HepG2 (cell line): ENCODE data around the gene PCCB. TPM values are rescaled to one million over a fixed set of nuclear protein-coding genes. Genes with fewer than 3 reads are reported as not detected.

Experiments used
- AHDC1 ChIP-seq: sonication (generic); formaldehyde crosslinking; IDR thresholded peaks from 2 replicates; pipeline ENCODE4 v1.5.1; 2020; ENCODE audit warnings: mild to moderate bottlenecking, missing genetic modification reagents, borderline replicate concordance
- ARID5B ChIP-seq: IDR thresholded peaks from 2 replicates; pipeline ENCODE4 v1.4.0; 2020; ENCODE audit warnings: mild to moderate bottlenecking, missing genetic modification reagents
- FOXP1 ChIP-seq, 2 experiments: fragments of 450-650 bp in 1 of 2; IDR thresholded peaks; 2 replicates each; pipeline ENCODE4 v1.6.1; 2017 to 2018; ENCODE audit warnings: antibody characterized with exemption in 1 of 2
- HNF4G ChIP-seq, 2 experiments: sonication (generic) in 1 of 2; formaldehyde crosslinking in 1 of 2; IDR thresholded peaks; 2 replicates each; pipeline versions ENCODE4 v1.4.0 to v1.6.1; 2011 to 2020; ENCODE audit warnings: borderline replicate concordance in 2 of 2, low read depth in 2 of 2, mild to moderate bottlenecking in 2 of 2, low read length in 1 of 2, missing genetic modification reagents in 1 of 2, moderate library complexity in 1 of 2
- SOX13 ChIP-seq, 3 experiments: fragments of 450-650 bp in 1 of 3; sonication (generic) in 1 of 3; formaldehyde crosslinking in 1 of 3; IDR thresholded peaks in 2 of 3; conservative IDR thresholded peaks in 1 of 3; 2 replicates each; pipeline versions ENCODE4 v1.5.0 to v1.6.1; 2016 to 2020; ENCODE audit warnings: antibody characterized with exemption in 1 of 3, mild to moderate bottlenecking in 1 of 3, missing compliant biosample characterization in 1 of 3, missing genetic modification reagents in 1 of 3, moderate library complexity in 1 of 3
- ZNF557 ChIP-seq: sonication (generic); formaldehyde crosslinking; IDR thresholded peaks from 2 replicates; pipeline ENCODE4 v1.4.0; 2020; ENCODE audit warnings: missing genetic modification reagents
- ZNF644 ChIP-seq: IDR thresholded peaks from 2 replicates; pipeline ENCODE4 v1.6.1; 2016; ENCODE audit warnings: low read depth
- ZNF713 ChIP-seq: sonication (generic); formaldehyde crosslinking; IDR thresholded peaks from 2 replicates; pipeline ENCODE4 v1.4.0; 2020; ENCODE audit warnings: mild to moderate bottlenecking, missing genetic modification reagents
- polyA plus RNA-seq, 8 experiments: library from polyadenylated mRNA; depleted of rRNA in 3 of 8; stranded (reverse) in 7 of 8; unstranded in 1 of 8; fragments of >200 nt; fragmentation: Illumina TruSeq in 4 of 8; extraction: Trizol in 4 of 8; gene quantifications; 2 replicates each; pipeline versions ENCODE4 v1.2.1 to v1.2.3, GENCODE V29; 2011 to 2016; ENCODE audit warnings: low read depth in 4 of 8, missing spikeins in 1 of 8, mixed read lengths in 1 of 8; ENCODE audit not compliant: insufficient read depth in 1 of 8
- total RNA-seq, 5 experiments: library from RNA; depleted of rRNA; stranded (reverse); fragments of >200 nt; fragmentation: Illumina TruSeq; extraction: Trizol; gene quantifications; 2 replicates each; pipeline ENCODE4 v1.2.3, GENCODE V29; 2016; ENCODE audit warnings: low read depth in 1 of 5
- TF ChIP-seq, protein P1 (sequence below): IDR thresholded peaks from 2 replicates; pipeline ENCODE4 v1.6.1; 2016; ENCODE audit warnings: missing compliant biosample characterization, missing genetic modification reagents, borderline replicate concordance

The PCCB gene
- total and polyA plus RNA-seq, 2 of the 13 experiments (the other 11 are each of a cell fraction or from before 2014, with no cell fraction given), result 84.1 to 88.7 TPM

DNA sequence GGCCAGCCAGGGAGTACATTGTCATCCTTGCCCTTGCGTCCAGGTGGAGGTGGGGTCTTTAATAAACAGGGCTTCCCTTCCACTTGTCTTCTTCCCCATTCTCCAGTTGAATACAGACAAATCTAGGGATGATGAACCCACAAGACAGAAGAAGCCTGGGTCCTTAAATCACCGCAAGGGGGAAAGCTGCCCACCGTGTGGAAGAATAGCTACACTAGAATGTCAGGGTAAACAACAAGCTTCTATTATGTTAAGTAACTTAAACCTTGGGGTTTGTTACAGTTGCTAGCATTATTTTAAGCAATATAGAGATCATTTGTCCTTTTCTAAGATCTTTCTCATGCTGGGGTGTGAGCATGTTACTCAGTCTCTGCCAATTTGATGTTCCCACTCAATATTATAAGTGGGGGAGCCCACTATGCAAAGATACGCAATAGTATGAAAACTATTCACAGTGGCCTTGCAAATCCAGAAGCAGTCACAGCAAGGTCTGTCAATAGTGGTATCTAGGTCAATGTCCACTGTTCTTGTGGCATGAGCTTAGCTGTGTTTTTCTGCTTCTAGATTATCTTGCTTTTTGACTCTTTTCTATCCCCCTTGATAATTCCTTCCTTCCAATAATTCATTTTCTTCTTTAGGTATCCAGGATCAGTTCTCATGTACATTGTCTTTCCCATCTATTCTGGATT lies 12.0 kb upstream of the PCCB start (continued):
- TF ChIP-seq AHDC1, result peak; percentile 66; the same call in 1 of the 2 replicates
- no peak for TF ChIP-seq FOXP1 (IDR thresholded peaks at IDR 0.05)
- 0 out of 2 replicates have a peak, but pooled peaks have one; percentile 8 for TF ChIP-seq FOXP1 (CRISPR knock-in tag; IDR thresholded peaks at IDR 0.05)
- 0 out of 2 replicates have a peak, but pooled peaks have one; percentile 9 for TF ChIP-seq ZNF557 (CRISPR knock-in tag)
- no peak for TF ChIP-seq ZNF713 (CRISPR knock-in tag)
- peak; percentile 68 for TF ChIP-seq ARID5B (CRISPR knock-in tag)
- TF ChIP-seq HNF4G (IDR thresholded peaks at IDR 0.05; ENCODE audit: borderline replicate concordance, low read depth, low read length), result peak; percentile 46
- no peak for TF ChIP-seq HNF4G (CRISPR knock-in tag; IDR thresholded peaks at IDR 0.05; ENCODE audit: borderline replicate concordance, low read depth)
- TF ChIP-seq SOX13 (IDR thresholded peaks at IDR 0.05), result no peak
- TF ChIP-seq SOX13 (CRISPR knock-in tag; conservative IDR thresholded peaks at IDR 0.05 in 1 of 2, IDR thresholded peaks at IDR 0.05 in 1 of 2), result peak in 1 of 2 experiments; percentile 56; a peak in 2 of 4 replicates
- 0 out of 2 replicates have a peak, but pooled peaks have one; percentile 31 for TF ChIP-seq ZNF644 (CRISPR knock-in tag)
- TF ChIP-seq, protein P1, sequence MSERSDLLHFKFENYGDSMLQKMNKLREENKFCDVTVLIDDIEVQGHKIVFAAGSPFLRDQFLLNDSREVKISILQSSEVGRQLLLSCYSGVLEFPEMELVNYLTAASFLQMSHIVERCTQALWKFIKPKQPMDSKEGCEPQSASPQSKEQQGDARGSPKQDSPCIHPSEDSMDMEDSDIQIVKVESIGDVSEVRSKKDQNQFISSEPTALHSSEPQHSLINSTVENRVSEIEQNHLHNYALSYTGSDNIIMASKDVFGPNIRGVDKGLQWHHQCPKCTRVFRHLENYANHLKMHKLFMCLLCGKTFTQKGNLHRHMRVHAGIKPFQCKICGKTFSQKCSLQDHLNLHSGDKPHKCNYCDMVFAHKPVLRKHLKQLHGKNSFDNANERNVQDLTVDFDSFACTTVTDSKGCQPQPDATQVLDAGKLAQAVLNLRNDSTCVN, result peak; percentile 100
